Endometrium (tissue), 2 donors: ENCODE data around the gene BRINP1.

ENCODE experiments used
- FAIRE-seq: peaks from 2 replicates; lab custom pipeline; 2012; peaks lifted over from hg19 to GRCh38; lab: Jason Lieb, UNC
- donor health status: control.
- donor health status: control.

BRINP1 gene

GRCh38 chr9:119278171-119278570 is 91.1 kb downstream of the BRINP1 start:
- no peak for FAIRE-seq

DNA sequence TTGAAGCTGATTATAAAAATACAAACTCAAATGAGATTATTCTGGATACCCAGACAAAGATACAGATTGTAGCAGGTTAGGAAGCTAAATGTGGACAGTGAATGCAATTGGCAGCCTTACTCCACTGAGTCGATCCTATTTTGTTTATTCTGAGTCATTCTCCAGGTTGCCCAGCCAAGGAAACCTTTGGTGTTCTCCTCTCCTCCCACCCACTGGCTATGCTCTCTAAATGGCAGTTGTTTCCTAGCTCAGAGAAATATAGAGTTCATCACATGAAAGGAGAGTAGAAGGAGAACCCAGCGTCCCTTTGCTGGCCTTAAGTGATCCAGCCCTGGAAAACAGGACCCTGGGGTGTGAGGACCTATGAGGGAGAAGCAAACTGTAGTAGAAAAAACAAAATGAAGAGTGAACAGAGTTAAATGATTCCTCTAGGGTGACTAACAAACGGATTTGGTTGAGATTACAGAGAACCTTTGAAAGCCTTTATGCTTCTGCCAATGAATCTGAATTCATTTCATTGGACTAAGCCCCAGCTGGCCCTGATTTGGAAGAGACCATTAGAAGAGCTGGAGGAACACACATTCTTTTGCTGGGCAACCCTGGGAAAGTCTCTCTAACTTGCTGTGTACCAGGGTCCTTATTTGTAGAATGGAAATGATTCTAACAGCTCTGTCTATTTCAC is 95.1 kb downstream of the BRINP1 start:
- no peak for FAIRE-seq

DNA sequence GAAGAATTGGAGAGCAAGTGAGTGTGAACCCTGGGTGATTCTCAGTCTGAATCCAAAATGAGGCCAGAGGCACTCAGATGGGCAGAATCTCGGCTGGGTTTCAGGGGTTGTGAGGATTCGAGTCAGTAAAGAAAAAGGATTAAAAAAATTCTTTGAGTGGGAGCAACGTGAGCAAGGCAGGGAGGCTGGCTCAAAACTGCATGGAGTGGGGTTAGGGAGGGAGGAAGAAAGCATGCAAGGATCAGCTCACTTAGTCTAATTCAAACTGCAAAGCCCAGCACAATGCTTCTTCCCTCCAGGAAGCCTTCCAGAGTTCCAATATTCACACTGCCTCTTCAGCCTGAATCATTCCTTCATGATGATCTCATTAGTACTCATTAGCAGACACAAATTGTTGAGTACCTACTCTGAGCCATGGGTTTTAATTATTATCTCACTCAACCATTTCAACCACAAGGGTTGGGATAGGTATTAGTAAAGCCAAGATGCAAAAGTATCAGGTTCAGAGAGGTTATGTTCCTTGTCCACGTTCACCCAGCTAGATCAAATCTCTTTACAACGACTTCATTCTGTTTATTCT is 95.8 kb downstream of the BRINP1 start:
- no peak for FAIRE-seq

DNA sequence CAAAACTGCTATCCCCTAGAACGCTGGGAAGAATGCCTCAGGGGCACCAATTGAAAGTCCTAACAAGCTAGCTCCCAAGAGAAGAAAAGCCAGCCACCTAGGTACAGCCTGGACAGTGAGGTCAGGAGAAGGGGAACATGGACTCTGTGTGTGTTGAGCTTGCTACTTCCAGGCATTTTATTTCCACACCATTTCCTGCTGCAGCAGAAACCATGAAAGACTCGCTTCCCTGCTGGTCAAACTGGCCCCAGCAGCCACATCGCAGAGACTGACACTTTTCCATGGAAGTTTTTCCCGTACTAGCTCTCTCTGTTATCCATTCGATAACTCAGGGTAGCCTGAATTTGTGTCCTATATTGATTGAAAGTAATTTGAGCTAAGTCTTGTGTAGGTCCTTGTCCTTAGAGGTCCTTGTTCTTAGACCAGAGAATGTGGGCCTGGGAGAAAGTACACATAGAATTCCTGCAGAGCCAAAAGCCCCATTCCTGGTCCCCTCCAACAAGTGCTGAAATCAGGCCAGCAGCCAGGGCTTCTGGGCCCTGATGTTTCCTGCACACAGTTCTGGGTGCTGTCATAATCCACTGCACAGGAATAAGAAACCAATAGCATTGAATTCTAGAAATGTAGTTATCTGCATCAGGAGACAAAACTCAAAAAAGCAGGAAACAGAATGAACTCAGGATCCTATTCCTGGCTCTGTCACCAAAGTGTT is 96.6 kb downstream of the BRINP1 start:
- FAIRE-seq: no peak

GRCh38 chr9:119268985-119269384 is 100.2 kb downstream of the BRINP1 start:
- no peak for FAIRE-seq

DNA sequence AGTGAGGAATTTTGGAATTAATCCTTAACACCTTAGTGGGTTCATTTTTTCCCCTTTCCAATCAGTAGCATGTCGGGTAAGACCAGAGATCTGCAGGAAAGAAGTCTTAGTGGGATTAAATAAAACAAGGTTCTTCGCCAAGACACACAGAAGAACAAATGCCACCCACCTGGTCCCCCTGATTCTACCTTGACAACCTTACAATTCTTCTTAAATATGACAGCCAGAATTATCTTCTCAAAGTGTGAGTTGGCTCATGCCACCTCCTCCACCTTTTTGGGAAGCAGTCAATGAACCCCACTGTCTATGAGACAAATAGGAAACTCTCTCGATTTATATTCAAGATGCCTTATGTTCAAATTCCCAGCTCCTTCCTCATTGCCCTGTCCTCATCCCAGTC is 105.1 kb downstream of the BRINP1 start:
- no peak for FAIRE-seq

DNA sequence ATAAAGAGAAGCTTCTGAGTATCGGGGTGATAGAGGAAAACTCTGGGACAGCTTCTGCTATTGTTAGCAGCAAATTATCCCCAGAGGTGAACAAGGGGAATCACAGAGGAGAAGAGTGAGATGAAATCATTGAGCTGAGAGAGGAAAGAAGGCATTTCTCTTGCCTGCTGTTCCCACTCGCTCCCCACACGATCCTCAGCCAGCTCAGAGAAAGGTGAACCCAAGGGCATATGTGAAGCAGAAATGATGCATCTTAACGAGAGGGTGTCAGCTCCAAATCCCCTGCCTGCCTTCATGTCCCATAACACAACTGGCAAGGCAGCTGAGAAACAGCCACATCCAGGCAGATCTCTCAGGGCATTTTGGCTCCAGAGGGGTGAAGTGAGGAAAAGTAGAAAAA is 111.6 kb downstream of the BRINP1 start:
- no peak for FAIRE-seq

DNA sequence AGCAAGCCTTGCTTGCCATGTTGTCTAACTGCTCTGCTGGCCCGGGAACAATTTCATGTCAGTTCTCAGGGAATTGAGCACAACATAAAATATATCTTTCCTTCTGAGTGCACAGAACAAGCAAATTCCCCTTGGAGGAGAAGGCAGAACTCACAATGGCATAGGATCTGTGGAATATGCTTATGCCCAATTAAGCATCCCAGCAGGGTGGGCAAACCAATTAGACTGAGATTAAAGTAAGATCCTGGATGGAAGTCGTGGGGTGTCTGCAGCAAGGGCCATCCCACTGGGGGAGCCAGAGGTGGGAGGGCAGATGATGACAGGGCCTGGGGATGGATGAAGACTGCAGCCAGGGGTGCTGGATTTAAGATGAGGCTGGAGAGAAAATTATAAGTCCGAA is 114.1 kb downstream of the BRINP1 start:
- FAIRE-seq: no peak

DNA sequence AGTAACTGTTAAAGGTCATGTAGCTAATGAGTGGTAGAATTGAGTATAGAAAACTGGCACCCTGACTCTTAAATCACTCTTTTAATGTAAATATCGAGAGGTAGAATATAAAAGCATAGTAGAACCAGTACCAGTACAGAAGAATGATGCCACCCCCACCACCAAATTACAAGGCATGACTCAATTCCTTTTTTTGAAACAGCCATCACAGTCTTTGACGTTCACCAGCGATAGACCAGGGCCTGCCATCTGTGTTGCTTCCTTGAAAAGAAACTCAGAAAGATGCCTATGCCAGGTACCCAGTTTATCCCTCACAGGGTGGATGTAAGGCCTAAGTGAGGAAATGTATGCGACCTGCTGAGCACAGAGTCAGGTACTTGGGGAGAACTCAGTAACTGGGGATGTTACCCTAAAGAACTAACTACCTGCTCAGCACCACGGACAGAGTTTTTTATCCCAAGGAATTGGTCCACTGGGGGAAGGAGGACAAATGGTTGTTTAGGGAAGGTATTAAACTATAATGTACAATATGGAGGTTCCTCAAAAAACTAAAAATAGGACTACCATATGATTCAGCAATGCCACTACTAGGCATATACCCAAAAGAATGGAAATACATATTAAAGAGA is 116.5 kb downstream of the BRINP1 start:
- no peak for FAIRE-seq

DNA sequence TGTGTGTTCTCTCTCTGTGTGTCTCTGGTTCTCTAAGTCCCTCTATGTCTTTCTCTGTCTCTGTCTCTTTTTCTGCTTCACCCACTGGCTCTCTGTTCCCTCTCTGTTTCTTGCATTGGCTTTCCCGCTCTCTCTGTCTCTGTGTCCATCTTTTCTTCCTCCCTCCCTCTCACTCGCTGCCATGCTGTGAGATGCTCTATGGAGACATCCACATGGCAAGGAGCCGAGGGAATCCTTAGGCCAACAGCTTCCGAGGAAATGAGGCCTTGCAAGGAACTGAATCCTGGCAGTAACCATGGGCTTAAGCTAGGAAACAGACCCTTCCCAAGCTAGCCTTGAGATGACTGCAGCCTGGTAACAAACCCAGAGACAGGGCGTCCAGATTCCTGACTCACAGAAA is 117.3 kb downstream of the BRINP1 start:
- no peak for FAIRE-seq

DNA sequence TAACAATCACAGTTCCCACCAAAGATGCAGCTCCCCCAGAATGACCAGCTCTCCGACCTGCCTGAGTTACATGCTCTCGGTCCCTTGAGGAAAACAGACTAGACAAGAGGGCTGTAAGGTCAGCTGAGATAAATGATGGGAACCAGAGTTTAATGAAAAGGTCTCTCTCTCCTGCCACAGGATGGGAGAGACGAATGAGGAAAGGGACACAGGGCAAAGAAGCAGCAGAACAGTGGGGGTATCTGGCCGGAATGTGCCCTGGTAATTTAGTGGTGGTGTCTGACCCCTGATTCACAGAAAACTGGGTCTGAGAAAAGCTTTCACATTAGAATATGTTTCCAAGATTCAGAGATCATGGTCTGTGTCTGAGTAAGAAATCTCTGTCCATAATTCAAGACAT is 118.5 kb downstream of the BRINP1 start:
- no peak for FAIRE-seq

GRCh38 chr9:119240546-119240945 is 128.7 kb downstream of the BRINP1 start:
- no peak for FAIRE-seq

- FAIRE-seq: no peak
Observed at GRCh38 chr9:119234636-119235035, 134.6 kb downstream of the BRINP1 start.

- FAIRE-seq: no peak
Observed at GRCh38 chr9:119227422-119227821, 141.8 kb downstream of the BRINP1 start.

DNA sequence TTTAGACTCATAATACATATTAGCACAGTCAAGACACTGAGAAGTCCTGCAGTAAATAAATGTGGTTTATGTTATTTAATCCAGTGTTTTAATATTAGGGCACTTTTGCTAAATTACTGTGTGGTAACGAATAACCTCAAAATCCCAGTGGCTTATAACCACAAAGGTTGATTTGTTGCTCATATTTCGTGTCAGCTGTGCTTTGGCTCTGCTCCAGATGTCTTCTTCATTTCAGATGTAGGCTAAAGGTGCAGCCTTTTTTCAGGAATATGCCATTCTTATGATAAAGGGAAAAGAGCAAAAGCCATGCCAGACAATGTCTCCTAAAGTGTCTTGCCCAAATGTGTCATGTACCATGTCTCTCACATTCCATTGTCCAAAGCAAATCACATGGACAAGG is 144.8 kb downstream of the BRINP1 start:
- FAIRE-seq: no peak

DNA sequence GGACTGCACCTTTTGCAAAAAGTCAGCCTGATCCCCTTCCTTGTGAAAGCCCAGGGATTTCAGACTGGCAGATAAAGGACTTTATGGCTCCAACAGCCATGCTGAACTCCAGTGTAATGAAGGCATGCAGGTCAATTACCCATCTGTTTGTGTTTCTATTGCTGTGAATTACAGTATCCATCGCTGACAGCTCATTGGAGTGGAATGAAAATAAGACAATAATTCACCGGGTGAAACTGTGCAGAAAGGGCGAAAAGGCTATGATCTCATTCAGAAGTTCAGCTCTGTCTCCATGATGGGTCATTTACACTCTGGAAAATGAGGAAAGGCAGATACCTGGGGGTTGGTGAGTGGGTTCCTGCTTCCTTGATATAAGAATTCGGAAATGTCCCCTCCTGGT is 148.0 kb downstream of the BRINP1 start:
- FAIRE-seq: no peak

DNA sequence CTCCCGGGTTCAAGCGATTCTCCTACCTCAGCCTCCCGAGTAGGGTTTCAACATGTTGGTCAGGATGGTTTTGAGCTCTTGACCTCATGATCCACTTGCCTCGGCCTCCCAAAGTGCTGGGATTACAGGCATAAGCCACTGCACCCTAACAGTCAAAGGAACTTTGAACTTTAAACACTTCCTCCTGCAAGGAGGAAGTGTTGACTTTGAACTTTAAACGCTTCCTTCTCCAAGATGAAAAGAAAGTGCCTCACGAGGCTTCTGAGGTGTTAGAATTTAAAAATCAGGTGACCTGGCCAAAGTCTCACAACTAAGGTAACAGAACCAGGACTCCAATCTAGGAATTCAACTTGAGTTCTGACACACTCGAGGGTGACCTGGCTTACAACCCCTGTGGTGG is 150.9 kb downstream of the BRINP1 start:
- no peak for FAIRE-seq

GRCh38 chr9:119216651-119217331 is 152.4 kb downstream of the BRINP1 start:
- FAIRE-seq: no peak

DNA sequence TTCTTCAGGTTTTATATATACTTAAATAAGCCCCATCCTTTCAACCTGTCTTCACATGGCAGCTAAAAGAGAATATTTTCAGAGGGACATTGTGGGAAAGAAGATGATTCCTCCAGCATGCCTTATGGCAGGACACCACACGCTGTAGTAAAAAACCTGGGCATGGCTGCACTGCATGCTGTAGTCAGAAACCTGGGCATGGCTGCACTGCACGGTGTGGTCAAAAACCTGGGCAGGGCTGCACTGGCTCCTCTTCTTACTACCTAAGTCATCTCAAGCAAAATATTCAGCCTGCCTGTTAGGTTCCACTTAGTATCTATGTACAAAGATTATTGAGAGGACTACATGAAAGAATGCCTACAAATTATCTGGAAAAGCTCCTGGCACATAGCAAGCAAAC is 153.6 kb downstream of the BRINP1 start:
- FAIRE-seq: no peak

DNA sequence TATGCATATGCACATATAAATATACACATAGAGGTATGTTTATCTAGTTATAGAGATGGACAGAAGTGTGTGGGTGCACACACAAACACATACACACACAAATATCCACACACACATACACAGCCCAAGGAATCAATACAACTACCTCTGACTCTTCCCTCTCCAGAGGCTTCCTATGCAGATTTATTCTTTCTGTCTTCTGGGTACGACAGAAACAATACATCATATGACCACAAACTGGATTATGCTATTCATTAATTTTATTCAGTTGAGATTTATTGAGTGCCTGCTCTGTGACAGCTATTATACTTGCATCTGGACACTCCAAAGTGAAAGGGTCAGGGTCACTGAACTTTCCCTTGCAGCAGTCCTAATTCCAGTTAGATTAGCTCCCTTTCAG is 155.8 kb downstream of the BRINP1 start:
- no peak for FAIRE-seq

GRCh38 chr9:119197893-119198607 is 171.2 kb downstream of the BRINP1 start:
- FAIRE-seq: no peak

DNA sequence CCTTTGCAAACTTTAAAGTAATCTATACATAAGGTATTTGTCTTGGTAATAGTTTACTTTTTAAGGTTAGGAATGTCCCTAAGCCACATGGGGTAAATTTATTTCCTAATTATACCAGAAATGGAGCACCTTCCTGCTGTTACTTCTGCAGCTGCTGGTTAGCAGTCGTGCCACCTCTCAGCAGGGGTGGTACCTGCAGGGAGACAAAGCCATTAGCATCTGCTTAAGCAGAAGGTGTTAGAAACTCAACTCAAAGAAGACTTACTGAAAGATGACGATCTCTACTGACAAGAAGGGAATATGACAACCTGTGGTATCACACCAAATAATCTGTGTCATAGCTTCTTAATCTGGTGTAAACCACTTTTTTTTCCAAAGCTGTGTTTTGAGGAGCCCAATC is 173.7 kb downstream of the BRINP1 start:
- no peak for FAIRE-seq
